ENCODE measurements around the gene PPP2R5D.

The PPP2R5D gene

GRCh38 chr6:42984924-42985475 lies 630 bp downstream of the PPP2R5D start:
- H3K27ac ChIP-seq (ENCODE audit: low read depth, low read length) = peak overlapping the region; percentile 22; the same call in 1 of the 2 replicates

DNA sequence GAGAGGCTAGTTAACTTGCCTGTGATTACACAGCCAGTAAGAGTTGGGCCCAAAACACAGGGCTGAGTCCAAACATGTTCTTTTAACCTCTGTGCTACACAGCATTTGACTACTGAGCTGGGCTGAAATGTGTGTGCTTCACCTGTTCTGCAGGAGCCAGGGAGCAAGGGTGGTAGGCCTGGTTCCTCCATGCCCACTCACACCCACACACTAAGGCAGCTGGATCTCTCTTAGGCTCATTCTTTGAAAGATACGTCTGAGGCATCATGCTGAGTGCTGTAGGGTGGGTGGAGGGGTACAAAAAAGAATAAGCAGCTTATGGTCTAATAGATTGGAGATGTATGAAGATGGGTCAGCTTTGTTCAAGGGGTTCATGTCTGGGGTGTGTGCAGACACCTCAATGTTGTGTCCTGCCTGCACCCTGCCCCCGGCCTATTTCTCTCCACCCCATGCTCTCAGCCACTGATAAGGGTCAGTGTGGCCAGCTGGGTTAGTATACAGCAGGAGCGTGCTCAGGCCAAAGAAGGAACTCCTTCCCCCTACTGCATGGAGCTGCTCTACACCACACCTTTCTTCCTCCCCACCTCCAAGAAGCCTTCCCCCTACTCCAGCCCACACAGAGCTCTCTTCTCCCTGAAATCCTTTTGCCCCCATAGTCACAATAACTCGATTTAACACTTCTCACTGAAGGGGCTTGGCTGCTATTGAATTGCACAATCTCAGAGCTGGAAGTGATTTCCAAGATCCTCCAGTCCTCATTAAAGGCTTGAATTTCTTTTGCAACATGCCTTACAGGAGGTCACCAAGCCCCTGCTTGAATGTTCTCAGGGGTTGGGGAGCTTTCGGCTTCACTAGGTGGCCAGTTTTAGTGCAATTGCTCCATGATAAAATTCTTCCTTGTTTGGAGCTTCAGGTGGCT lies 3.4 kb downstream of the PPP2R5D start:
- Histone ChIP-seq H3K79me2 (ENCODE audit: control insufficient read depth, low read length) (peaks cover 29% of the 10 kb centered on the region), H3K9me3 (ENCODE audit: control insufficient read depth, insufficient read depth, low read length) (no peaks in the 10 kb centered on the region), H3K9me2 (replicated peaks; ENCODE audit: control insufficient read depth, low read length) (no peaks in the 10 kb centered on the region), H4K20me1 (ENCODE audit: control insufficient read depth, insufficient read depth, low read depth, low read length) (no peaks in the 10 kb centered on the region), H3K4me3 (ENCODE audit: low read length) (no peak overlapping the region), H3K4me2 (ENCODE audit: low read length) (no peak overlapping the region), H3K27ac (ENCODE audit: low read depth, low read length) (no peak overlapping the region), H3F3A (ENCODE audit: control insufficient read depth, insufficient read depth) (no peaks in the 10 kb centered on the region), H3K27me3 (ENCODE audit: control insufficient read depth, low read length) (no peaks in the 10 kb centered on the region), H3K4me1 (ENCODE audit: control insufficient read depth, low read length) (peaks cover 17% of the 10 kb centered on the region), H3K36me3 (ENCODE audit: control insufficient read depth, low read length) (peaks cover 23% of the 10 kb centered on the region)
- TF ChIP-seq EZH2phosphoT487 (IDR thresholded peaks at IDR 0.05; ENCODE audit: borderline replicate concordance, low read length) = no peak
- TF ChIP-seq CTCF (IDR thresholded peaks at IDR 0.05; ENCODE audit: low read depth, low read length, poor library complexity, severe bottlenecking) = no peak

More at GRCh38 chr6:42984924-42985475, 630 bp downstream of the PPP2R5D start:
- H3F3A ChIP-seq (ENCODE audit: control insufficient read depth, insufficient read depth) = peaks cover 4% of the 10 kb centered on the region; the same call in 1 of the 2 replicates
- H3K79me2 ChIP-seq (ENCODE audit: control insufficient read depth, low read length) = peaks cover 29% of the 10 kb centered on the region
- H3K4me1 ChIP-seq (ENCODE audit: control insufficient read depth, low read length) = peaks cover 24% of the 10 kb centered on the region
- no peaks in the 10 kb centered on the region for H3K27me3 ChIP-seq (ENCODE audit: control insufficient read depth, low read length)
- peaks cover 10% of the 10 kb centered on the region for H3K36me3 ChIP-seq (ENCODE audit: control insufficient read depth, low read length)
- H3K4me3 ChIP-seq (ENCODE audit: low read length) = peak overlapping the region; percentile 89
- no peaks in the 10 kb centered on the region for H3K9me3 ChIP-seq (ENCODE audit: control insufficient read depth, insufficient read depth, low read length)
- no peaks in the 10 kb centered on the region for H3K9me2 ChIP-seq (replicated peaks; ENCODE audit: control insufficient read depth, low read length)
- no peaks in the 10 kb centered on the region for H4K20me1 ChIP-seq (ENCODE audit: control insufficient read depth, insufficient read depth, low read depth, low read length)
- peak overlapping the region; percentile 89 for H3K4me2 ChIP-seq (ENCODE audit: low read length)
- TF ChIP-seq CTCF (IDR thresholded peaks at IDR 0.05; ENCODE audit: low read depth, low read length, poor library complexity, severe bottlenecking) = no peak
- TF ChIP-seq EZH2phosphoT487 (IDR thresholded peaks at IDR 0.05; ENCODE audit: borderline replicate concordance, low read length) = no peak

- Histone ChIP-seq H3K4me3 (ENCODE audit: low read length) (no peak overlapping the region), H3K9me3 (ENCODE audit: control insufficient read depth, insufficient read depth, low read length) (no peaks in the 10 kb centered on the region), H3F3A (ENCODE audit: control insufficient read depth, insufficient read depth) (no peaks in the 10 kb centered on the region), H3K27me3 (ENCODE audit: control insufficient read depth, low read length) (no peaks in the 10 kb centered on the region), H3K27ac (ENCODE audit: low read depth, low read length) (no peak overlapping the region), H4K20me1 (ENCODE audit: control insufficient read depth, insufficient read depth, low read depth, low read length) (no peaks in the 10 kb centered on the region), H3K4me1 (ENCODE audit: control insufficient read depth, low read length) (peaks cover 16% of the 10 kb centered on the region), H3K4me2 (ENCODE audit: low read length) (no peak overlapping the region), H3K79me2 (ENCODE audit: control insufficient read depth, low read length) (peaks cover 29% of the 10 kb centered on the region), H3K36me3 (ENCODE audit: control insufficient read depth, low read length) (peaks cover 23% of the 10 kb centered on the region), H3K9me2 (replicated peaks; ENCODE audit: control insufficient read depth, low read length) (no peaks in the 10 kb centered on the region)
- TF ChIP-seq EZH2phosphoT487 (IDR thresholded peaks at IDR 0.05; ENCODE audit: borderline replicate concordance, low read length) (no peak), CTCF (IDR thresholded peaks at IDR 0.05; ENCODE audit: low read depth, low read length, poor library complexity, severe bottlenecking) (no peak)
Observed at GRCh38 chr6:42988486-42989020, 4.2 kb downstream of the PPP2R5D start.

All from DOHH2 (cell line).